Amniotic epithelial cell (primary cell): ENCODE data around the gene ATP5PD.

ENCODE experiments used
- DNase-seq: peaks from one replicate; pipeline ENCODE4 v3.0.0-alpha.2; 2010; ENCODE audit warnings: low read depth

ATP5PD gene

DNA sequence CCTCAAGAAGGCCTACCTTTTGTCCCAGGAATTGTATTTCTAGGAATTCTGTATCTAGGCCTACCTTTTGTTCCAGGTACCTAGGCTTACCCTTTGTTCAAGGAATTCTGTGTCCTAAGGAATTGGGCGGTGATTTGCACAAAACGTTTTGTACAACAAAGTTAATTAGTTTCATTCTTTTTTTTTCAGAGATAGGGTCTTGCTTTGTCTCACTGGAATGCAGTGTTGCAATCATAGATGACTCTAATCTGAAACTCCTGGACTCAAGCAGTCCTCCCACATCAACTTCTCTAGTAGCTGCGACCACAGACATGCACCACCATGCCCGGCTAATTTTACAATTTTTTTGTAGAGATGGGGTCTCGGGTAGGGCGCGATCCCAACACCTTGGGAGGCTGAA lies 52.3 kb downstream of the ATP5PD start:
- DNase-seq: peak; percentile 95

DNA sequence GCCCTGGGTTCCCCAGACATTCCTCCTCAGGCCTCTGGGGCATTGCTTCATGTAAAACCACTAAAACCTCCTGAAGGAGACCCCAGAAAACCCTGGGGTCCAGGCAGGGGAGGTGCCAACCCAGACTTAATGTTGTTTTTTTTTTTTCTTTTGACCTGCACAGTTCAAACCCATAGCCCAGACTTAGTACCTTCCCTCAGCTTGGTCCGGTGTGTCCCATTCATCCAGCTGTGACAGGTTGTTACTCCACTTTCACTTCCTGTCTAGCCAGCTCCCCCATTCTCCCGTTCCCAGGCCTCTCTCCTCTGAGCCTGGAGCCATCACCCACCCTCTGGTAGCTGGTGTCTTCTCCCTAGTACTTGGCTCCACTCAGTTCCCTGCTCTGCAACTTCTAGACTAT lies 54.5 kb downstream of the ATP5PD start:
- peak; percentile 68 for DNase-seq

DNA sequence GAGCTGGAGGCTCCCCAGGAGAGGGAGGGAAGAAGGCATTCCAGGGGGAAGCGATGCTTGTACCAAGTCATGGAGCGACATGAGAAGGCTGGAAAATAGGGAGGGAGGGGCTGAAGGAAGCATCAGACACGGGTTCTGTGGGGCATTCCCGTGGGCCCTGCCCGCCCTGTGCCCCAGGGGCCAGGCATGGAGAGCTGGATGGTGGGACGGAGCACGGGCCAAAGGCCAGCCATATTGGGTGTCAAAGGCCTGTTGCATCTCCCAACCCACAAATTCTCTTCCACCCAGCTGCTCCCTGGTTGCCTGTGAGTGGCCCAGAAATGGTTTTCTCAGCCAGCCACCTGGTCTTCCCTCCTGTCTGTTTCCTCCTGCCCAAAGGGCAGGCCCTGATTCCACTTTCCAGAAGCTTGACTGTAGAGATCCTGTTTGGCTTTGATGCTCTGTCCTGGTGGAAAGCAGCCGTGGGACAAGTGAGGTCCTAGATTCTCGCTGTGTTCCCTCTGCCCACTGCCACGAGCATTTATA lies 56.1 kb downstream of the ATP5PD start:
- DNase-seq: no peak
